SK-N-SH (cell line): ENCODE data around the gene PHYKPL. TPM values are rescaled to one million over a fixed set of nuclear protein-coding genes. Genes with fewer than 3 reads are reported as not detected.

Experiments
- CTCF ChIA-PET: fragments of 300-600, 350-600 bp; formaldehyde crosslinking; extraction: SDS; loops from one replicate; lab custom pipeline; 2021; lab: Yijun Ruan, JAX
- POLR2A ChIA-PET: fragments of 350-600 bp; sonication (Branson Sonifier 250); formaldehyde crosslinking; extraction: SDS; loops from one replicate; lab custom pipeline; 2020; ENCODE audit warnings: antibody characterized with exemption, inconsistent platforms; lab: Yijun Ruan, JAX
- DNase-seq: peaks from one replicate; pipeline ENCODE4 v3.0.0; 2012
- H2AFZ ChIP-seq: fragments of 200-600 bp; sonication (generic); 2 replicates; pipeline ENCODE4 v1.8.1; 2016; ENCODE audit warnings: antibody characterized with exemption, mild to moderate bottlenecking, low read depth
- H3F3A ChIP-seq: fragments of 200-600 bp; sonication (generic); replicated peaks from 2 replicates; pipeline ENCODE3; 2016; ENCODE audit warnings: antibody characterized with exemption, mild to moderate bottlenecking; ENCODE audit not compliant: insufficient read depth
- H3K27ac ChIP-seq, 2 experiments: fragments of 200-500 bp in 1 of 2; fragments of 200-600 bp in 1 of 2; sonication (Bioruptor generic) in 1 of 2; sonication (generic), shearing (Covaris generic) in 1 of 2; 2 replicates each; pipeline versions ENCODE4 v1.5.1 to v1.6.1; 2014 to 2016; ENCODE audit warnings: low read depth in 2 of 2, inconsistent platforms in 1 of 2, low read length in 1 of 2, mild to moderate bottlenecking in 1 of 2, mixed read lengths in 1 of 2
- H3K27me3 ChIP-seq: fragments of 200-600 bp; sonication (generic), shearing (Covaris generic); 2 replicates; pipeline ENCODE4 v1.6.1; 2016; ENCODE audit warnings: mixed run types; ENCODE audit not compliant: insufficient read depth
- H3K36me3 ChIP-seq, 2 experiments: fragments of 200-500 bp in 1 of 2; fragments of 200-600 bp in 1 of 2; sonication (Bioruptor generic) in 1 of 2; sonication (generic) in 1 of 2; replicated peaks in 1 of 2; 2 replicates each; pipeline versions ENCODE3 to v1.5.1; 2014 to 2016; ENCODE audit warnings: low read length in 1 of 2, mild to moderate bottlenecking in 1 of 2; ENCODE audit not compliant: insufficient read depth in 2 of 2, control insufficient read depth in 1 of 2
- H3K4me1 ChIP-seq, 2 experiments: fragments of 200-500 bp in 1 of 2; fragments of 200-600 bp in 1 of 2; sonication (Bioruptor generic) in 1 of 2; sonication (generic), shearing (Covaris generic) in 1 of 2; 2 replicates each; pipeline versions ENCODE4 v1.5.1 to v1.6.1; 2014 to 2016; ENCODE audit warnings: low read depth in 1 of 2, low read length in 1 of 2, mixed run types in 1 of 2; ENCODE audit not compliant: insufficient read depth in 2 of 2, control insufficient read depth in 1 of 2
- H3K4me2 ChIP-seq: fragments of 200-600 bp; sonication (generic), shearing (Covaris generic); 2 replicates; pipeline ENCODE4 v1.6.1; 2017; ENCODE audit warnings: mixed run types
- H3K4me3 ChIP-seq, 2 experiments: fragments of 200-500 bp in 1 of 2; fragments of 200-600 bp in 1 of 2; sonication (Bioruptor generic) in 1 of 2; sonication (generic), shearing (Covaris generic) in 1 of 2; 2 replicates each; pipeline versions ENCODE4 v1.5.1 to v1.8.1; 2014 to 2016; ENCODE audit warnings: low read depth in 2 of 2, inconsistent platforms in 1 of 2, low read length in 1 of 2, mild to moderate bottlenecking in 1 of 2, mixed read lengths in 1 of 2, moderate library complexity in 1 of 2
- H3K79me2 ChIP-seq: fragments of 200-600 bp; sonication (generic); 2 replicates; pipeline ENCODE4 v1.8.1; 2017; ENCODE audit warnings: mild to moderate bottlenecking; ENCODE audit not compliant: insufficient read depth
- H3K9ac ChIP-seq: fragments of 200-600 bp; sonication (generic); 2 replicates; pipeline ENCODE4 v1.6.1; 2017; ENCODE audit warnings: mixed run types
- H3K9me2 ChIP-seq: fragments of 200-600 bp; sonication (generic); 2 replicates; pipeline ENCODE4 v1.6.1; 2017; ENCODE audit warnings: mixed run types
- H3K9me3 ChIP-seq: fragments of 200-600 bp; sonication (generic); 2 replicates; pipeline ENCODE4 v1.6.1; 2017; ENCODE audit warnings: mixed run types, mild to moderate bottlenecking, moderate library complexity
- H4K20me1 ChIP-seq: fragments of 200-600 bp; sonication (generic); 2 replicates; pipeline ENCODE4 v1.6.1; 2017; ENCODE audit warnings: mild to moderate bottlenecking, mixed run types; ENCODE audit not compliant: insufficient read depth
- ELF1 ChIP-seq: IDR thresholded peaks from 2 replicates; pipeline ENCODE4 v1.4.0; 2012
- EZH2phosphoT487 ChIP-seq: fragments of 200-600 bp; sonication (generic); IDR thresholded peaks from 2 replicates; pipeline ENCODE4 v1.6.1; 2017; ENCODE audit warnings: low read depth, mixed run types, mild to moderate bottlenecking, antibody characterized with exemption, moderate library complexity, borderline replicate concordance
- GATA2 ChIP-seq: sonication (generic); formaldehyde crosslinking; IDR thresholded peaks from 2 replicates; pipeline ENCODE4 v1.5.0; 2020; ENCODE audit warnings: mild to moderate bottlenecking, missing genetic modification reagents
- IRF3 ChIP-seq: fragments of 150-350 bp; IDR thresholded peaks from 2 replicates; pipeline ENCODE4 v1.6.1; 2016; ENCODE audit warnings: mild to moderate bottlenecking, low read depth, low read length
- MXI1 ChIP-seq: IDR thresholded peaks from 2 replicates; pipeline ENCODE4 v1.6.1; 2012; ENCODE audit warnings: mild to moderate bottlenecking, low read depth, low read length, improper control_type of control experiment
- RAD21 ChIP-seq: IDR thresholded peaks from 2 replicates; pipeline ENCODE4 v1.6.1; 2012; ENCODE audit warnings: mild to moderate bottlenecking, low read length
- RCOR1 ChIP-seq: fragments of 150-350 bp; IDR thresholded peaks from 2 replicates; pipeline ENCODE4 v1.6.1; 2017; ENCODE audit warnings: antibody characterized with exemption, low read length
- REST ChIP-seq: IDR thresholded peaks from 2 replicates; pipeline ENCODE4 v1.6.1; 2012; ENCODE audit warnings: mild to moderate bottlenecking, low read depth, low read length, moderate library complexity
- RFX5 ChIP-seq: IDR thresholded peaks from 2 replicates; pipeline ENCODE4 v1.6.1; 2012; ENCODE audit warnings: mild to moderate bottlenecking, improper control_type of control experiment, low read length
- SMC3 ChIP-seq: IDR thresholded peaks from 2 replicates; pipeline ENCODE4 v1.6.1; 2012; ENCODE audit warnings: low read depth, low read length, improper control_type of control experiment
- WGBS: methylation state at CpG from one replicate; pipeline ENCODE4 v1.1.6; 2017; ENCODE audit warnings: low lambda C conversion rate; 5-methylcytosine and 5-hydroxymethylcytosine counted together
- polyA plus RNA-seq, 3 experiments: library from polyadenylated mRNA; depleted of rRNA; stranded (reverse); fragments of >200 nt; gene quantifications; 2 replicates each; pipeline ENCODE4 v1.2.3, GENCODE V29; 2012

The PHYKPL gene
- polyA plus RNA-seq, 1 of the 3 experiments (the other 2 are of a cell fraction) = 46.8 TPM

GRCh38 chr5:178264044-178264443, 31.4 kb upstream of the PHYKPL start:
- Histone ChIP-seq H4K20me1 (no peaks in the 10 kb centered on the region), H3K9me2 (no peaks in the 10 kb centered on the region), H3K9ac (no peak overlapping the region), H3F3A (no peaks in the 10 kb centered on the region), H3K9me3 (no peaks in the 10 kb centered on the region), H3K4me3 (no peak overlapping the region), H3K36me3 (no peaks in the 10 kb centered on the region), H3K27ac (no peak overlapping the region), H2AFZ (no peak overlapping the region), H3K4me2 (no peak overlapping the region), H3K79me2 (no peaks in the 10 kb centered on the region), H3K4me1 (no peaks in the 10 kb centered on the region), H3K27me3 (no peaks in the 10 kb centered on the region)
- ChIA-PET CTCF (interaction anchor here (0.7 to 0.8 kb wide), 2 partner anchors 16 to 327 kb away, joined by 3 read pairs; no protein-coding TSS in a partner anchor), POLR2A (no interaction called here)
- TF ChIP-seq ELF1 (no peak), IRF3 (no peak), RCOR1 (no peak)
- no peak for DNase-seq
- WGBS = 39% methylated on average over 4 of the region's 4 CpGs

- no peaks in the 10 kb centered on the region for H3K36me3 ChIP-seq
- no peak overlapping the region for H3K4me3 ChIP-seq
- POLR2A ChIA-PET = no interaction called here
- no peaks in the 10 kb centered on the region for H3K9me3 ChIP-seq
- no peaks in the 10 kb centered on the region for H4K20me1 ChIP-seq
- no peaks in the 10 kb centered on the region for H3K9me2 ChIP-seq
- TF ChIP-seq GATA2 (no peak), REST (no peak), RFX5 (no peak), EZH2phosphoT487 (no peak), MXI1 (no peak), RAD21 (no peak), SMC3 (no peak), RCOR1 (no peak)
- H3F3A ChIP-seq = no peaks in the 10 kb centered on the region
- H3K4me2 ChIP-seq = no peak overlapping the region
- WGBS = 65% methylated on average over 19 of the region's 19 CpGs
- CTCF ChIA-PET = interaction anchor here (0.6 kb wide), 1 partner anchor 334 kb away, joined by 3 read pairs; no protein-coding TSS in a partner anchor
- H3K27ac ChIP-seq = no peak overlapping the region
- no peak for DNase-seq
- H3K27me3 ChIP-seq = no peaks in the 10 kb centered on the region
- H3K79me2 ChIP-seq = no peaks in the 10 kb centered on the region
- H3K9ac ChIP-seq = no peak overlapping the region
- no peaks in the 10 kb centered on the region for H3K4me1 ChIP-seq
- H2AFZ ChIP-seq = no peak overlapping the region
These were observed 29.3 kb upstream of the PHYKPL start for GRCh38 chr5:178261666-178262600.
